ENCODE results near the gene PEX16.

PEX16 gene

DNA sequence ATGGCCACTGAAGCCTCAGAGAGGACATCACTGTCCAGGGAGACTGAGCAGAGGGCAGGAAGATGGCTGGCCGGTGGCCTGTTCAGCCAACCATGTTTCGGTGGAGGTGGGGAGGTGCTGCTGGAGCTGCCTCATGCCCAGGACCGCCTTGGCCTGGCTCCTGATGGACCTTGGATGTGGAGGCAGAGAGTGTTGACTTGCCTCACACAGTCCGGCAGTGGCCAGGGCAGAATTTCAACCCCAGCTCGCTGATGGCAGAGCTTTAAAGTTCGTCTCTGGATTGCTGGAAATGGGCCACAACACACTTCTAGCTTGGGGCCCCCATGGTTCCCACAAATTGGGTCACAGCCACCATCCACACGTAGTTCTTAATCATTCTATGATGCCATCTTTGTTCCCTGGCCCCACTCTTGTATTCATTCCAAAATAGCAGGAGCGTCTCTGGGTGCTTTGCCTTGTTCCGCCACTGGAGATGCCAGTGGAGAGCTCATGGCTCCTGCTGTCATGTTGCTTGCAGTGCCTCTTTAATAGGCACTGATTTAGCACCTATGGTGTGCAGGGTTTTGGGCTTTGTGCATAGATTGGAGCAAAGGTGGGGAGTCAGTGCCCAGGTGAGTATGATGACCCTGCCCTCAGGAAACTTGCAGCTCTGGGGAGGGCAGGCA lies 26.7 kb downstream of the PEX16 start:
- Histone ChIP-seq H3K36me3 (ENCODE audit: control insufficient read depth, insufficient read depth, low read length) (no peaks in the 10 kb centered on the region), H3K4me3 (ENCODE audit: low read depth, low read length) (no peak overlapping the region), H3K27ac (no peak overlapping the region), H3K4me2 (ENCODE audit: low read length) (no peak overlapping the region), H3K9ac (no peak overlapping the region), H2AFZ (no peak overlapping the region), H3K4me1 (peaks cover 4% of the 10 kb centered on the region), H3K27me3 (ENCODE audit: control insufficient read depth, insufficient read depth, low read length) (no peaks in the 10 kb centered on the region), H3K79me2 (peaks cover 5% of the 10 kb centered on the region), H3K9me3 (ENCODE audit: control insufficient read depth, low read length) (no peaks in the 10 kb centered on the region)
- TF ChIP-seq, protein P1, sequence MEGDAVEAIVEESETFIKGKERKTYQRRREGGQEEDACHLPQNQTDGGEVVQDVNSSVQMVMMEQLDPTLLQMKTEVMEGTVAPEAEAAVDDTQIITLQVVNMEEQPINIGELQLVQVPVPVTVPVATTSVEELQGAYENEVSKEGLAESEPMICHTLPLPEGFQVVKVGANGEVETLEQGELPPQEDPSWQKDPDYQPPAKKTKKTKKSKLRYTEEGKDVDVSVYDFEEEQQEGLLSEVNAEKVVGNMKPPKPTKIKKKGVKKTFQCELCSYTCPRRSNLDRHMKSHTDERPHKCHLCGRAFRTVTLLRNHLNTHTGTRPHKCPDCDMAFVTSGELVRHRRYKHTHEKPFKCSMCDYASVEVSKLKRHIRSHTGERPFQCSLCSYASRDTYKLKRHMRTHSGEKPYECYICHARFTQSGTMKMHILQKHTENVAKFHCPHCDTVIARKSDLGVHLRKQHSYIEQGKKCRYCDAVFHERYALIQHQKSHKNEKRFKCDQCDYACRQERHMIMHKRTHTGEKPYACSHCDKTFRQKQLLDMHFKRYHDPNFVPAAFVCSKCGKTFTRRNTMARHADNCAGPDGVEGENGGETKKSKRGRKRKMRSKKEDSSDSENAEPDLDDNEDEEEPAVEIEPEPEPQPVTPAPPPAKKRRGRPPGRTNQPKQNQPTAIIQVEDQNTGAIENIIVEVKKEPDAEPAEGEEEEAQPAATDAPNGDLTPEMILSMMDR (IDR thresholded peaks at IDR 0.05) = no peak

GRCh38 chr11:45889966-45890365 lies 27.7 kb downstream of the PEX16 start:
- peaks cover 5% of the 10 kb centered on the region for H3K79me2 ChIP-seq
- no peak overlapping the region for H3K4me3 ChIP-seq (ENCODE audit: low read depth, low read length)
- no peak overlapping the region for H3K4me2 ChIP-seq (ENCODE audit: low read length)
- H3K36me3 ChIP-seq (ENCODE audit: control insufficient read depth, insufficient read depth, low read length) = no peaks in the 10 kb centered on the region
- H3K4me1 ChIP-seq = no peaks in the 10 kb centered on the region
- TF ChIP-seq, protein P1 (IDR thresholded peaks at IDR 0.05) = no peak
- no peak overlapping the region for H3K9ac ChIP-seq
- H2AFZ ChIP-seq = no peak overlapping the region
- H3K9me3 ChIP-seq (ENCODE audit: control insufficient read depth, low read length) = no peaks in the 10 kb centered on the region
- H3K27ac ChIP-seq = no peak overlapping the region
- no peaks in the 10 kb centered on the region for H3K27me3 ChIP-seq (ENCODE audit: control insufficient read depth, insufficient read depth, low read length)

DNA sequence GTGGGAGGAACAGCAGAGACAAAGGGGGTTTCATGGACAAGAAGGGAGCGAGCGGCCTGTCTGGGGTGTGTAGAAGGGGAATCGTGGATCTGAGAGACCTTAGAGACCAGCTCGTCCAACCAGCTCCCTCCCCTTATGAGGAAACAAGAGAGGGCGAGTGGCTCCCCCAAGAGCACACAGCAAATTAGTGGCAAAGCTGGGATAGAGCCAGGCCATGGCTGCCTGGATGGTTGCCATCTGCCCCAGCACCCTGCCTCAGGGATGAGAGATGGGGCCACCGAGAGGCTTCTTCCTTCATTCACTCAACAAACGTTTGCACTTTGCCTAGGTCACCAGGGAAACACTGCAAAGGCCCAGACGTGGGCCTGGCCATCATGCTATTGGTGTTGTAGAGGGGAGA lies 28.1 kb downstream of the PEX16 start:
- H2AFZ ChIP-seq = no peak overlapping the region
- no peak overlapping the region for H3K27ac ChIP-seq
- no peaks in the 10 kb centered on the region for H3K27me3 ChIP-seq (ENCODE audit: control insufficient read depth, insufficient read depth, low read length)
- H3K79me2 ChIP-seq = peaks cover 5% of the 10 kb centered on the region
- no peaks in the 10 kb centered on the region for H3K36me3 ChIP-seq (ENCODE audit: control insufficient read depth, insufficient read depth, low read length)
- TF ChIP-seq, protein P1 (IDR thresholded peaks at IDR 0.05) = no peak
- H3K9ac ChIP-seq = no peak overlapping the region
- H3K4me3 ChIP-seq (ENCODE audit: low read depth, low read length) = no peak overlapping the region
- no peak overlapping the region for H3K4me2 ChIP-seq (ENCODE audit: low read length)
- no peaks in the 10 kb centered on the region for H3K9me3 ChIP-seq (ENCODE audit: control insufficient read depth, low read length)
- no peaks in the 10 kb centered on the region for H3K4me1 ChIP-seq

- no peaks in the 10 kb centered on the region for H3K36me3 ChIP-seq (ENCODE audit: control insufficient read depth, insufficient read depth, low read length)
- TF ChIP-seq, protein P1 (IDR thresholded peaks at IDR 0.05) = no peak
- H3K4me3 ChIP-seq (ENCODE audit: low read depth, low read length) = no peak overlapping the region
These were observed 30.1 kb downstream of the PEX16 start for GRCh38 chr11:45887587-45887986.

More at GRCh38 chr11:45887587-45887986, 30.1 kb downstream of the PEX16 start:
- Histone ChIP-seq H3K9ac (no peak overlapping the region), H2AFZ (no peak overlapping the region), H3K79me2 (peaks cover 5% of the 10 kb centered on the region), H3K4me2 (ENCODE audit: low read length) (no peak overlapping the region), H3K27me3 (ENCODE audit: control insufficient read depth, insufficient read depth, low read length) (no peaks in the 10 kb centered on the region), H3K9me3 (ENCODE audit: control insufficient read depth, low read length) (no peaks in the 10 kb centered on the region), H3K4me1 (no peaks in the 10 kb centered on the region), H3K27ac (no peak overlapping the region)

Measured in parathyroid adenoma (tissue), 2 donors.